Stimulated activated CD8-positive, alpha-beta memory T cell treated with anti-CD3 and anti-CD28 coated beads, Interleukin-7, amount 100 ng/mL, for 48 hours (primary cell): ENCODE data around the gene ATF4.

Experiments
- DNase-seq, 2 donors: peaks; one replicate each; pipeline ENCODE4 v3.0.0-alpha.2; 2020; ENCODE audit warnings: low read depth in 1 of 2; ENCODE audit errors: extremely low read depth in 1 of 2

ATF4 gene

DNA sequence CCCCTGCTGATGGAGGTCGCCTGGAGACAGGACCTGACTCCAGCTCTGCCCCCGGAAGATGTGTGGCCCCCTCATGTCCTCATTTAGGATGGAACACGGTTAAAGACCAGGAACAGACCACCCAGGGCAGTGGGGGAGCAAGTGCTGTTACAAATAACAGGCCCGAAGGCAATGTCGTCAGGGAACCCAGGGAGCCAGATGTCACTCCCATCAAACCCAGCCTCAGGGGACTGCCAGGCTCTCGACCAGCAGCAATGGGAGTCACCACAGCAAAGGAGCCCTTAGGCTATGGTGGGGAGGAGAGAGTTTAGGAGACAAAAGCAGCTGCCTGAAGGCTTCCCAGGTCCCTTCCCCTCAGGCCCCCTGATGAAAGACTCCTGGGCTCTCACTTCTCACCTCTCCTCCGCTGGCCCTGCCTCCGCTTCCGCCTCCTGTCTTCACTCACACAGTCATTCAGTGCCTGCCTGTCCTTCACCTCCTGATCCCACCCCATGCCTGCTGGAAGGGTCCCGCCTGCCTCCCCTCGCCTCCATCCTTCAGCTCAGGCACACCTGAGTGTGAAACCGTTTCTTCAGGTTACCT, 7.8 kb downstream of the ATF4 start:
- DNase-seq: no peak

DNA sequence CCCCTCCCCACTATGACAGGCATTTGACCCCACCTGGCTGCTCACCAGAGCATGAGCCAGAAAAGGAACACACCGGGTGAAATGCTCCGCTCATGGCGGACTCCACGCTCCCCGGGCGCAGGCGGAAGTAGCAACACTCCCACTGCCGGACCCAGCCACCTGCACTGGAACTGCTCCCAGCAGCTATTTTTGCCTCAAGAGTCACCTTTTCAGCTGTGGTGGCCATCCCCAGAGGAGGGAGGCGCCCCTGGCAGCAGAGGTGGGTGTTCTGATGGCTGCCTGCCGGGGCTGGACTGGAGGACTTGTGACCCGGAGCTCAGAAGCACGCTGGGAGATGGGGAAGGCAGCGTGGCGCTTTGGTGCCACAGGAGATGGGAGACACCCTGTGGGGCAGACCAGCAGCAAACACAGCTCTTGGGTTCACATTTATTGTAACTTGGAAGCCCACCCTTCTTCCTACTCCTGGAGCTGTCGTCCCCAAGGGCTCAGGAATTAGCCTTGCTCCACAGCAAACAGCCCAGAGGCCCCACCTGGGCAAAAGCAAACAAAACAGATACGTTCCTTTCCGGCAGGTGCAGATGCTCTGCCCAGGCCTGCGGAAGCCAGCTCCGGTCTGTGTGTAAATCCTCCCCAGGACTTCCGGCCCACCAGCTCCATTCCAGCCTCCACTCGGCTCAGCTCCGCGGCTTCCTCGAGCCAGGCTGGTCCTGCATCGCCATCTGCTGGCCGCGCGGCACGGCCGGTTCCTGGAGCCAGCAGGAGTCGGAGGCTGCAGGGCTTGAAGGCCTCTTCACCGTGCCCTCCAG, 8.5 kb downstream of the ATF4 start:
- peak; percentile 78 to 80 for DNase-seq

DNA sequence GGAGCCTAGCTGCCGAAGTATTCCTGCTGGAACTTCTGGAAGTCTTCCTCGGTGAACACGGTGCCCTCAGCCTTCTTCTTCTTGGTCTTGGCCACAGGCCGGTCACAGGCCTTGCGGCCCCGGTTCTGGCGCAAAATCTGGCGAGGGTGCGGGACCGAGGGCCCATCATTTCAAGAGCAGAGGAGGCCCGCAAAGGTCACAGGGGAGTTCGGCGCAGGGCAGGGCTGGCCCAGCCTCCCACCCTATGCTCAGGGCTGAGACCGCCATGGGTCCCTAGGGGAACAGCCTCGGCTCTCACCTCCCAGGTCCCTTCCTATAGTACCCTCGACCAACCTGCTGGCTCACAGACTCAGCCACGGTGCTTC, 9.1 kb downstream of the ATF4 start:
- no peak for DNase-seq

DNA sequence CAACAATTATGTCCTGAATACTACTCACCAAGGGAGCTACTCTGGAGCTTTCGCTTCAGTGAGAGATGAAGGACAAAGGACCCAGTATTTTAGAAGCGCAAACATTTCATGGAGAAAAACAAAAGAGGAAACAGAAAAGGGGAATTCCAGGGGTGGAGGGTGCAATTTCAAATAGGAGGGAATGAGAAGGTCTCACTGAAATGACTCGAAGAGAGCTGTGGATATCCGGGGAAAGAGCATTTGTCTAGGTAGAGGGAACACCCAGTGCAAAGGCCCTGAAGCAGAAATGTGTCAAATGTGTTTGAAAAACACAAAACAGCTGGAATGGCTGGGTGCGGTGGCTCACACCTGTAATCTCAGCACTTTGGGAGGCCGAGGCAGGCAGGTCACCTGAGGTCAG, 9.8 kb downstream of the ATF4 start:
- no peak for DNase-seq

DNA sequence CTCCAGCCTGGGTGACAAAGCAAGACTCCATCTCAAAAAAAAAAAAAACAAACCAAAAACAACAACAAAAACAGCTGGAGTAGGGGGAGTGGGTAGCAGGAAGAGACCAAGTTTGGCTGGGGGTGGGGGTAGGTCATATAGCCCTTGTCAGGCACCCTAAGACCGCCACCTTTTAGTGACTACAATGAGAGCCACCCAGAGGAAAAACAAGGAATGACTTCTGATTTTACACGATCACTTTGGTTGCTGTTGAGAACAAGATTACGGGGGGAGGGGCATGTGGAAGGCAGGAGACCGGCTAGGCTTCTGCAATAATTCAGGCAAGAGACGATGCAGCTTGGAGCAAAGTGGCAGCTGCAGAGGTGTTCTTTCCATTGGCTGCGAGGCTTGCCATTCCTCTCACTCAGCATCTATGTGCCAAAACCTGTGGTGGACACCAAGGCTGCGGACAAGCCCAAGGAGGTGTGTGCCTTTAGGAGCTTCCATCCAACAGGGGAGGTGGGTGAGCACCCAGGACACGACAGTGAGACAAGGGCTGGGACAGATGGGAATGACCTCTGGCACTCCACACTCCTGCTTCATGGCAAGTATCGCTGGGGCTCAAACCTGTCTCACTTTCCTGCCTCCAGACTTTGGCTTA, 10.4 kb downstream of the ATF4 start:
- no peak for DNase-seq

DNA sequence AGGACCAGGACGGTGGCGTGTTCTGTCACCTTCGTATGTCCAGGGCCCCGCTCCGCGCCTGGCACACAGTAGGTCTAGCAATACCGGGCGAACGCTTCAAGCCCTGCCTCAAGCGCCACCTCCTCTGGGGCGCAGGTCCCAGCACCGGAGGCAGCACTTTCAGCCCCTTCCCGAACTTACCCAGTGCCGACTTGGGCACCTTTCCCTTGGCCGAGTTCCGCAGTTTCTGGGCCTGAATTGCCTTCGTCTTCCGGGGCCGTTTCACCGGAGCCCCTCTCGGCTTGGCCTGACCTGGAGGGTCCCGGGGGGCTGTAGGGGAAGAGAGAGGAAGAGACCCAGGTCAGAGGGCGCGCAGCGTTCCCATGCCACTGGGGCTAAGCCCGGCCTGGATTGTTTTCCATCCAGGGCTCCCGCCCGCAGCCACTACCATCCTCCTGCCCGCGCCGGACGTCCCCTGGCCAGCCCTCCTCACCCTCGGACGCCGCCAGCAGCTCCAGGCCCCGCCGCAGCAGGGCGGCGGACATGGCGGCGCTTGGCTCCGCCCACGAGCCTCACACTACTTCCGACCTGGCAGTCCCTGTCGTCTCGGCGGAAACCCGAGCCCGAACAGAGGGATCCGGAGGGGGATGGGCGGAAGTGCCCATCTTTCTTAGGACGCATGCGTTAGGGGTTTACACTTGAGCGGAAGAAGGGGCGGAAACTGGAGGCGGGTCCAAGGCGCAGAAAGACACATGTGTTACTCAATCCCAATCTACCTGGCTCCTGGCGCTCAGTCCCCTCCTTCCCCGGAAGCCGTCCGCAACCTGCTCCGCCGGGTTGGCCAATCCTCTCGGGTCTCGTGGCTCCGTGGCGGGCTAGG, 12.1 kb downstream of the ATF4 start, which contains the start of gene RPS19BP1:
Gene RPS19BP1, minus strand, starts transcription at position 534 of the 859 bp plus-strand sequence. Its CDS starts 10 bp downstream, at position 524.
- peak; percentile 97 to 100 for DNase-seq

DNA sequence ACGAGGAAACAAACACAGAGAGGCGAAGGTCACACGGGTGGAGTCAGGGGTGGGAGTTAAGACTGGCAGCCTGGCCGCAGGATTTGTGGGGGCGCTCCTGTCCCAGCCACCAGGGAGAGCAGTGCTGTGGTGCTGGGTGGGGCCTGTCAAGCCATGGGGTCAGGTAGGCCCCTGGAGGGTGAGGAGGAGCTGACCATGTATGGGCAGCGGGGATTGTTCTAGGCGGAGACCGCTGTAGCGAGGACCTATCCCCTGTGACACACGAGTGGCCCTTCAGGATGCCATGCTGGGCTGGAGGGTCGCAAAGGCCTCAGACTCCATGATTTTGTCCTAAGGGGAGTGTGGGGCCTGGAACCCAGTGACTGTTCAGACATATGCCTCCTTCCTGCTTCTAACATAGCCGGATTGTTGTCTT, 13.7 kb downstream of the ATF4 start:
- no peak for DNase-seq

DNA sequence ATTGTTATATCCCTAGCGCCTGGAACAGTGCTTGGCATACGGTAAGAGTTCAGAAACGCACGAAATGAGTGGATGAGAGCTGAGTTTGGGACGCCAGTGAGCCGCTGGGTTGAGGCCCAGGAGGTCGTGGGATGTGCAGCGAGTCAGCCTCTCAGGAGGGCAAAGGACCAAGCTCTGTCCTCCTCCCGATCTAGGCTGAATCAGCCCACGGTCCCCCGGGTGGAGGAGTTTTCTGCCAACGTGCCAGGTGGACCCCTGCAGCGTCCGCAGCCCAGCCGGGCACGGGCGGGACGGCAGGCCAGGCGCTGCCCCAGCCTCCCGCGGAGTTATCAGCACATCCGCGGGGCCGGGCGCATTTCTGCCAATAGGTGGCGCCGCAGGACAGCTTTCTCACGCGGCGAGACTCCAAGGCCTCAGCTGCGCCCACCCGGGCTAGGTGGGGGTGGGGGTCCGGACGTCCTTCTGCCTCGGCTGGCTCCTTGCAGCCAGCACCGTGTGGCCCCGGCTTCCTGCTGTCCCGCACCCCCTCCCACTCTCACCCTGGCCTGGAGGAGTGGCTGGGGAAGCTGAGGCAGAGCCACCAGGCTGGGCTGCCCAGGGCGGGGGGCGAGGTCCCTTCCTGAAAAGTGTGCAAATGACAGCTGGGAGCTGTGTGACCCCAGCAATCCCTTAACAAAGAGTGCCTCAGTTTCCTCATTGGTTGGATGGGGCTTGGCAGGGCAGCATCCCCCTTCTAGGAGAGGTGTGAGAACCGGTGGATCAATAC, 14.4 kb downstream of the ATF4 start:
- DNase-seq: peak in 1 of 2 donors; percentile 66

DNA sequence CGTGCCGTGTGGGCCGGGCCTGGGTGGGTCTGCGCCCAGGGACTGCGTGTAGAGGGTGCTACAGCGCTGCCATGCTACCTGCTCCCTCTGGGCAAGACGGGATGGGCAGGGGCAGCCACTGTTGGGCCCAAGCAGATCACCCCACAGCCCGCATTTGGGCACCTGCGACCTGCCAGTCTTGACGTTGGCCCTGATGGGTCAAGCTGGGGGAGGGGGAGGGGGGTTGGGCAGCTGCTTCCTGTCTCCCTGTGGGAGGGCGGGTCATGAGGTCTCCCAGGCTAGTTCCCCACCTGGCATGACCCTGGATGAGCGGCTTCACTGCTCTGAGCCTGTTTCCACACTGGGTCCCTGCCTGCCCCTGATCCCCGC, 15.0 kb downstream of the ATF4 start:
- no peak for DNase-seq

DNA sequence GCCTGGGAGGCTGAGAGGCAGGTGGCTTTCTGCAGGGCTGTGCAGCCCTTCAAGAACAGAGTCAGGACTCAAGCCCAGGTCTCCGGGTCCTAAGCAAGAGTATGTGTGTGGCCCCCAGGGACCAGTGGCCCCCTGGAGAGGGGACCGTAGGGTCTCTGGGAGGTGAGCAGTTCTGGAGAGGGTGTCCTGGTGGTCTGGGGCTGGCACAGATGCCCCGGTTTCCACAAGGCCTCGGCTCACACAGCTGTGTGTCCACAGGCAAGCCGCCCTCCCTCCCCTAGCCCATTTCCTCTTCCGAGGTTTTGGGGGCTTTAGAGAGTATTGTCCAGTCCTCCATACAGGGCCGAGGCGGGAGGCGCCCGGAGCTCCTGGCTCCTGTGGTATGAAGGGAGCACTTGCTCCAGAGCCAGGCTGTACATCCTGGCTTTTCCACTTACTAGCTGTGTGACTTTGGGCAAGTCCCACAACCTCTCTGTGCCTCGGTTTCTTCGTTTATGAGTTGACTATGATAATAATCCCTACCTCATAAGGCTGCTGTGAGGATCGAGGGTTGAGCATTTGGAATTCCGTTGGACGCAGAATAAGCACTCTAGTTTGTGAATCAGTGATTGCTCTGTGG, 15.6 kb downstream of the ATF4 start:
- no peak for DNase-seq

DNA sequence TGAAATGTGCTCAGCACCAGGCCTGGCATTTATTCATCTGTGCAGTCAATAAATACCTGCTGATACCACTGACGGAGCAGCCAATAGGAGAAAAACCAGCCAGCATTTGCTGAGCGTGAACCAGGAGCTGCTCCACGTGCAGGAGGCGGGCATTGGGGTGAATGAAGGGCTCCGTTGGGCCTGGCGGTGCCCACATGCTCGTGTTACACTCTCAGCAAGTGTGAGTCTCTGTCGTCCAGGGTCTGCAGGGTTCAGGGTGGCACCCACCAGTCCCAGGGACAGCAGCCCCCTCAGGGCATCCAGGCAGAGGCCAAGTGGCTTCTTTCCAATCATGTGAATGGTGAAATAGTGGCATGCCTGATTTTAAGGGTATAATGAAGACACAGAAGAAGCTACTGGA, 16.3 kb downstream of the ATF4 start:
- DNase-seq: no peak

DNA sequence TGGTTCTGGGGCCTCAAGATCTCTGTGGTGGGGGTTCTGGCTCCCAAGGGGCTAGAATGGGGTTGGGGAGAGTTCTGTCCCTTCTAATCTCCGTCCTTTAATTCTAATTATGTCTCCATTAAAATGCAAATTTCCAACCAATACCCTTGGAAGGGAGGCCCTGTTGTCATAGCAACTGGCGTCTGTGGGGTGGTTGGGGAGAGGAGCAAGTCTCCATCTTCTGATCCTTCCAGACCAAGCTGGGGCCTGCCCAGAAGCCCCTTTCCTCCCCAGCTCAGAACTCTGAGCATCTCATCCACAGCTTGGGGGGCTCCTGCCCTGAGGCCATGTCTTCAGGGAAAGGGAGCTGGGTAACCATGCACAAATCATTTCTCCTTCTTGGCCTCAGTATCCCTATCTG, 17.6 kb downstream of the ATF4 start:
- no peak for DNase-seq

DNA sequence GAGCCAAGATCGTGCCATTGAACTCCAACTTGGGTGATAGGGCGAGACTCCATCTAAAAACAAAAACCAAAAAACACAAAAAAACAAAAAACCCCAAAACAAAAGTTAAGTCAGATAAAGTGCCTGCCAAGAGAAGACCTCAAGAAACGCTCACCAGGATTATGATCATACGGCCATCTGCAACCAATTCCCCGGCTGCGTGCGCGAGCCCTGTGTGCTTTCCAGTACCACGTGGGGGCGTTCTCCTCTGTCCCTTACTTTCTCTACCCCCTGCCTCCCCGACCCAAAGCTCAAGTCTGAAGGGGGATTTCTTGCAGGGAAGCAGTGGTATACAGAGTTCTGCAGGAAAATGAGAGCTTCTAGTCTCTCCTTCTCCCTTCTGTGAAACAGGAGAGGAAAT, 22.7 kb downstream of the ATF4 start:
- DNase-seq: no peak

DNA sequence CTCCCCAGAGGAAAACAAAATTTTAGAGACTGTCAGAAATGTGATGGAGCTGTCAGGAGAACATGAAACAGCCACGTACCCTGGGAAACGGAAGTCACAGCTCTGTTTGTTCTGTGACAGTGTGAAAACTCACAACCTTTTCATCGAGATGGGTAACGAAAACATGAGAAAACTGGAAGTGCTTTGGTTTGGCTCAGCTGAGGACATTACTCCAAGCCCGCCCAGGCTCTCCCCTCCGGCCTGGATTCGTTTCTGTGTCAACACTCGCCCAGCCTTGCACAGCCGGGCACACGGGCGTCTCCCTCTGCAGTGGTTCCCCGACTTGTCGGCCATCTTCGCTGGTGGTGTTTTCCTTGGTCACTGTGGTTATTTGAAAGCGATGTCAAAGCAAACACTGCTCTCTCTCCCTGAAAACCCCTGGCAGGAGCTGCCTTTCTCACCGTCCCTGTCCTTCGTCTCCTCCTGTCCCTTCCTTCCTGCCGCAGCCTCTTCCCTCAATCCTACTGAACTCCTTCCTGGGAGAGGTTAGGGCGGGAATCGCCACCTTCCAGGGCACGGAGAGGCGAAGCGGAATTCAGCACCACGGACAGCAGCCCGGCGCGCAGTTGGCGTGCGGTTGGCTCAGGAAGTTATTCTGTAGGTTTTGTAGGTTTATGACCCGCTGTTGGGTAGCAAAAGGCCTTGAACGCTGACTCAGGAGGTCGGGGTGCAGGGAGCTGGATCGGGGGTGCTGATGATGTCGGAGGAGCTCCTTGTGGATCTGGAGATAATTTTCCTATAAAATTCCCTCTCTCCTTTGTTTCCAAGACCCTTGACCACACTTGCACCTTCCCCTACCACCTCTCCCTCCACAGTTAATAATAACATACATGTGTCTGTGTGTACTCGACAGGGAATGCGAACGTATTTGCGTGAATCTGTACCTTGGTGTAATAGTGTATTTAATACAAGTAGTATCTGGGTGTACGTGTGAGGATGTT, 25.3 kb downstream of the ATF4 start:
- no peak for DNase-seq

DNA sequence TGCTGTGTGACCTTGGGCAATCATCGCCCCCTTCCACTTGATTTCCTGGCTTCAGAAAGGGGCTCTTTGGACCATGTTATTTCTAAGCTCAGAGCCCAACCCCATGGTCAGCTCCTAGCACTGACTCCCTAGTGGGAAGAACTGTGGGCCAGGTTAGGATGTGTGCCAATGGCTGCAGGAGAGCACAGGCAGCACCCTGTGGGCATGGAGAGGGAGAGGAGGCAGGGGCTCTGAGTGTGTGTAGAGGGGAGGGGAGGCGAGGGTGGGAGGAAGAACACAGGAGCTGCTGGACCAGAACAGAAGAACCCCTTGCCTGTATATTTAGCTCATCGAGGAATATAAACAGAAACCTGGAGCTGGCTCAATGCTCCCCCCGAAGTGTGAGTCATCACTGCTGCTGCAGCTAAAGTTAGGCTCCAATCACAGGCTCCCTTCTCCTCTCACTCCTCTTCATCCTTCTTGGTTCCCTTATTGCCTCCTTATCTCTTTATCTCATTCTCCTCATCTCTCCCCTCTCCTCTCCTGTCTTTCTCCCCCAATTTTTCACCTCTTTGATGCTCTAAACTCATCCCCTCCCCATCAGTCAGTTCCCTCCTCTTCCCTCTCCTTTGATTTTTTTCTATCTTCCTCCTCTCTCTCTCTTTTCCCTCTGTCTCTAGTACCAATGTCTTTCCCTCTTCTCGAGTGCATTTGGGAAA, 26.7 kb downstream of the ATF4 start:
- DNase-seq: no peak

DNA sequence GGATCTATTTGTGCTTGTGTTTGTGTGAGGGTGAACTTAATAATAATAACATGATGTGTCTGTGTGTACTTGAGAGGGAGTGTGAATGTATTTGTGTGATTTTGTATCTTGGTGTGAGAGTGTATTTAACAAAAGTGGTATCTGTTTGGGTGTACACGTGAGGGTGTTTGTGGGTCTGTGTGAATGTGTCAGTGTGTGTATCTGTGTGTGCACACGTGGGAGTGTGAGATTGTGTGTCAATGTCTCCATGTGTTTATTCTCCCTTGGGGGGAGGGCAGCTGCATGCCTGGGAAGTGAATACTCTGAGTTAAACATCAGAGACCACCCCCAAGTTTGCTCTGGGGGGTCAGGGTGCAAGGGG, 27.2 kb downstream of the ATF4 start:
- no peak for DNase-seq

DNA sequence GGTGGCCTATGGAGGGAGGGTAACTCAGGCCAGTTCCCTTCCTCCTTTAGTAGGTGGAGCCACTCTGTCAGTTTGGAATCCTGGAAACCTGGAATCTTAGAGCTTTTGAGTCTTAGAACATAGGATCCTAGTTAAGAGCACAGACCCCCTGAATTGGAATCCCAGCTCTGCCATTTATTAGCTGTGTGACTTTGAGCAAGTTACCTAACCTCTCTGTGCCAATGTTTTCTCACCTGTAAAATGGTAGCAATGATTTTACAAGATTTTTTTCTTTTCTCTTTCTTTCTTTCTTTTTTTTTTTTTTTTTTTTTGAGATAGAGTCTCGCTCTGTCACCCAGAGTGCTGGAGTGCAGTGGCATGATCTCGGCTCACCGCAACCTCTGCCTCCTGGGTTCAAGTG, 33.1 kb downstream of the ATF4 start:
- no peak for DNase-seq

DNA sequence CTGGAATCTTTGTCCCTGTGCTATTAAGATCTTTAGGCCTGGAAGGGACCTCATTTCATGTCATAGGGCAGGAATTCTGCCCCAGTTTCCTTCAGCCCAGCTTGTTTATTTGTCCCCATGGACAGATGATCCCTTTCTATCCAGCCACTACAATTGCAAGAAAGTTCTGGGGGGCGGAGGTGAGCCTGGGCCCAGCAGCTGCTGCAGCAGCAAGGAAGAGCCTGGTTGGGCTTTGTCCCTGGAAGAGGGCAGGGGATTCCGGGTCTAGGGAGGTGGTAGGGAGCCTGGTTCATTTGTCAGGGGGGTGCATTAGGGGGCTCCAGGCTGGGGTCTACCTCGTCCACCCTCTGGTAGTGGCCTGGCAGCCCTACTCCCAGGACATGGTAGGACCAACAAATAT, 33.8 kb downstream of the ATF4 start:
- DNase-seq: no peak
